OCI-LY7 (cell line): ENCODE results near the gene AHR. TPM values are rescaled to one million over a fixed set of nuclear protein-coding genes. Genes with fewer than 3 reads are reported as not detected.

Source experiments
- BruUV-seq: library from RNA; stranded (reverse); fragments of 400-500 nt; replicated peaks from 2 replicates; lab custom pipeline; 2021; lab: Mats Ljungman, UMichigan
- CTCF ChIA-PET: fragments of 300-600 bp; sonication (Branson Sonifier 250); formaldehyde crosslinking; loops from one replicate; lab custom pipeline; 2022; ENCODE audit warnings: antibody characterized with exemption; ENCODE audit not compliant: unreplicated experiment; lab: Charles Lee
- POLR2A ChIA-PET: fragments of 300-600 bp; sonication (Branson Sonifier 250); formaldehyde crosslinking; loops from one replicate; lab custom pipeline; 2022; ENCODE audit warnings: antibody characterized with exemption; lab: Charles Lee
- DNase-seq: peaks from one replicate; pipeline ENCODE4 v3.0.0-alpha.2; 2015; ENCODE audit warnings: low spot score
- H2AFZ ChIP-seq: fragments of 200-600 bp; sonication (generic), shearing (Covaris generic); 2 replicates; pipeline ENCODE4 v1.6.1; 2014; ENCODE audit warnings: mild to moderate bottlenecking, antibody characterized with exemption, low read length, moderate library complexity
- H3K27ac ChIP-seq: fragments of 200-600 bp; sonication (generic); 2 replicates; pipeline ENCODE4 v1.5.1; 2014; ENCODE audit warnings: mixed run types, low read depth, mild to moderate bottlenecking, moderate library complexity, low read length, inconsistent platforms; ENCODE audit not compliant: poor library complexity, severe bottlenecking
- H3K36me3 ChIP-seq: fragments of 200-600 bp; sonication (generic); 2 replicates; pipeline ENCODE4 v1.6.1; 2014; ENCODE audit warnings: mild to moderate bottlenecking, antibody characterized with exemption, low read length, moderate library complexity, mixed read lengths; ENCODE audit not compliant: insufficient read depth
- H3K4me1 ChIP-seq: fragments of 200-600 bp; sonication (generic); 2 replicates; pipeline ENCODE4 v1.5.1; 2014; ENCODE audit warnings: mild to moderate bottlenecking, low read length; ENCODE audit not compliant: insufficient read depth, poor library complexity, severe bottlenecking
- H3K4me2 ChIP-seq: fragments of 200-600 bp; sonication (generic); 2 replicates; pipeline ENCODE4 v1.6.1; 2014; ENCODE audit warnings: mild to moderate bottlenecking, low read length
- H3K4me3 ChIP-seq: fragments of 200-600 bp; sonication (generic); 2 replicates; pipeline ENCODE4 v1.5.1; 2014; ENCODE audit warnings: mild to moderate bottlenecking, low read depth, low read length; ENCODE audit not compliant: poor library complexity, severe bottlenecking
- H3K79me2 ChIP-seq: fragments of 200-600 bp; sonication (generic); 2 replicates; pipeline ENCODE4 v1.6.1; 2016; ENCODE audit warnings: low read depth, mild to moderate bottlenecking, low read length, moderate library complexity, mixed read lengths; ENCODE audit not compliant: insufficient read depth
- H3K9me2 ChIP-seq: fragments of 200-600 bp; sonication (generic); 2 replicates; pipeline ENCODE4 v1.6.1; 2016; ENCODE audit warnings: mild to moderate bottlenecking, low read length, mixed read lengths; ENCODE audit not compliant: insufficient read depth
- H3K9me3 ChIP-seq: fragments of 200-600 bp; sonication (generic); 2 replicates; pipeline ENCODE4 v1.6.1; 2014; ENCODE audit warnings: mild to moderate bottlenecking, mixed run types, low read length, mixed read lengths
- H4K20me1 ChIP-seq: fragments of 200-600 bp; sonication (generic); 2 replicates; pipeline ENCODE4 v1.6.1; 2014; ENCODE audit warnings: mild to moderate bottlenecking, antibody characterized with exemption, low read length, moderate library complexity, mixed read lengths; ENCODE audit not compliant: insufficient read depth
- CTCF ChIP-seq: fragments of 200-600 bp; sonication (generic); conservative IDR thresholded peaks from 2 replicates; pipeline ENCODE4 v1.5.1; 2014; ENCODE audit warnings: mild to moderate bottlenecking, antibody characterized with exemption, low read length, moderate library complexity, mixed read lengths
- EZH2phosphoT487 ChIP-seq: fragments of 200-600 bp; sonication (generic); IDR thresholded peaks from 2 replicates; pipeline ENCODE4 v1.6.1; 2018; ENCODE audit warnings: low read depth, borderline replicate concordance, mild to moderate bottlenecking, mixed run types, antibody characterized with exemption, low read length, moderate library complexity, mixed read lengths
- intact Hi-C: fragments of 100-400 bp; cut with micrococcal nuclease; formaldehyde crosslinking; loops from one replicate; pipeline ENCODE4 v1.10.0; 2022; ENCODE audit not compliant: unreplicated experiment
- total RNA-seq, 2 experiments: library from RNA; depleted of rRNA in 1 of 2; stranded (reverse); fragments of >200 nt in 1 of 2; shearing (Covaris generic) in 1 of 2; gene quantifications; 2 replicates each; pipeline ENCODE4 v1.2.3, GENCODE V29; 2014 to 2022

The AHR gene
- total RNA-seq, 2 experiments from 2014 or later: not detected

GRCh38 chr7:17354473-17354872, 56.0 kb downstream of the AHR start:
- H3K4me3 ChIP-seq: no peak overlapping the region
- H3K4me2 ChIP-seq: no peak overlapping the region
- H3K9me3 ChIP-seq: no peaks in the 10 kb centered on the region
- no peak for TF ChIP-seq EZH2phosphoT487
- no peak for TF ChIP-seq CTCF
- H3K79me2 ChIP-seq: no peaks in the 10 kb centered on the region
- no TSS peak for BruUV-seq
- H3K4me1 ChIP-seq: no peaks in the 10 kb centered on the region
- H2AFZ ChIP-seq: no peak overlapping the region
- DNase-seq: no peak
- CTCF ChIA-PET: no interaction called here
- no peaks in the 10 kb centered on the region for H3K36me3 ChIP-seq
- no peaks in the 10 kb centered on the region for H3K9me2 ChIP-seq
- no peaks in the 10 kb centered on the region for H4K20me1 ChIP-seq
- POLR2A ChIA-PET: interaction anchor here (0.7 kb wide), 1 partner anchor 154 kb away, joined by 3 read pairs; no protein-coding TSS in a partner anchor
- intact Hi-C loops: no loop called here
- no peak overlapping the region for H3K27ac ChIP-seq

- intact Hi-C loops: no loop called here
- H3K9me3 ChIP-seq: no peaks in the 10 kb centered on the region
- CTCF ChIA-PET: no interaction called here
- POLR2A ChIA-PET: interaction anchor here (0.7 kb wide), 1 partner anchor 153 kb away, joined by 3 read pairs; no protein-coding TSS in a partner anchor
- H3K79me2 ChIP-seq: no peaks in the 10 kb centered on the region
- TF ChIP-seq EZH2phosphoT487 (no peak), CTCF (no peak)
- no peak overlapping the region for H2AFZ ChIP-seq
- no peaks in the 10 kb centered on the region for H3K4me1 ChIP-seq
- H4K20me1 ChIP-seq: no peaks in the 10 kb centered on the region
- BruUV-seq: no TSS peak
- H3K4me2 ChIP-seq: no peak overlapping the region
- no peaks in the 10 kb centered on the region for H3K36me3 ChIP-seq
- no peaks in the 10 kb centered on the region for H3K9me2 ChIP-seq
- no peak for DNase-seq
- H3K27ac ChIP-seq: no peak overlapping the region
- no peak overlapping the region for H3K4me3 ChIP-seq
Measured at GRCh38 chr7:17355050-17355449, 56.6 kb downstream of the AHR start.

GRCh38 chr7:17357952-17358351, 59.5 kb downstream of the AHR start:
- no peaks in the 10 kb centered on the region for H3K4me1 ChIP-seq
- no peaks in the 10 kb centered on the region for H3K9me2 ChIP-seq
- H3K4me3 ChIP-seq: no peak overlapping the region
- CTCF ChIA-PET: no interaction called here
- POLR2A ChIA-PET: no interaction called here
- no peaks in the 10 kb centered on the region for H3K36me3 ChIP-seq
- no peak overlapping the region for H2AFZ ChIP-seq
- no peaks in the 10 kb centered on the region for H4K20me1 ChIP-seq
- no TSS peak for BruUV-seq
- DNase-seq: no peak
- no peak overlapping the region for H3K27ac ChIP-seq
- no peaks in the 10 kb centered on the region for H3K79me2 ChIP-seq
- intact Hi-C loops: no loop called here
- TF ChIP-seq EZH2phosphoT487: no peak
- no peak for TF ChIP-seq CTCF
- no peak overlapping the region for H3K4me2 ChIP-seq
- no peaks in the 10 kb centered on the region for H3K9me3 ChIP-seq
